HUES64 (cell line): ENCODE results near the gene AQR.

Source experiments
- H3K27ac ChIP-seq: 2 replicates; pipeline ENCODE4 v1.7.0; 2013; ENCODE audit warnings: low read depth, low read length, inconsistent platforms
- H3K27me3 ChIP-seq: 2 replicates; pipeline ENCODE4 v1.6.1; 2013; ENCODE audit warnings: mild to moderate bottlenecking, low read length; ENCODE audit not compliant: insufficient read depth
- H3K36me3 ChIP-seq: 2 replicates; pipeline ENCODE4 v1.6.1; 2013; ENCODE audit warnings: mild to moderate bottlenecking, low read length; ENCODE audit not compliant: insufficient read depth
- H3K4me1 ChIP-seq: 2 replicates; pipeline ENCODE4 v1.6.1; 2013; ENCODE audit warnings: mild to moderate bottlenecking, low read length, moderate library complexity; ENCODE audit not compliant: insufficient read depth
- H3K4me3 ChIP-seq: 2 replicates; pipeline ENCODE4 v1.5.1; 2013; ENCODE audit warnings: mild to moderate bottlenecking, low read length, moderate library complexity
- H3K9ac ChIP-seq: 2 replicates; pipeline ENCODE4 v1.6.1; 2013; ENCODE audit warnings: mild to moderate bottlenecking, low read depth, low read length
- H3K9me3 ChIP-seq: 2 replicates; pipeline ENCODE4 v1.6.1; 2013; ENCODE audit warnings: low read depth, low read length; ENCODE audit not compliant: insufficient read depth
- WGBS: fragments of 150-250, 120-280 bp; methylation state at CpG from one replicate; pipeline ENCODE4 v1.1.7; 2013; ENCODE audit warnings: missing lambda C conversion rate; 5-methylcytosine and 5-hydroxymethylcytosine counted together

AQR gene

GRCh38 chr15:34914317-34914716 lies 55.2 kb downstream of the AQR start:
- Histone ChIP-seq H3K9ac (no peak overlapping the region), H3K4me1 (no peaks in the 10 kb centered on the region), H3K36me3 (peaks cover 96% of the 10 kb centered on the region), H3K4me3 (no peak overlapping the region), H3K27me3 (no peaks in the 10 kb centered on the region), H3K9me3 (no peaks in the 10 kb centered on the region), H3K27ac (no peak overlapping the region)
- WGBS = 85% methylated on average over 2 of the region's 2 CpGs

GRCh38 chr15:34905047-34905446 lies 64.5 kb downstream of the AQR start:
- no peaks in the 10 kb centered on the region for H3K27me3 ChIP-seq
- no peak overlapping the region for H3K4me3 ChIP-seq
- H3K9ac ChIP-seq = no peak overlapping the region
- no peaks in the 10 kb centered on the region for H3K4me1 ChIP-seq
- peaks cover 97% of the 10 kb centered on the region for H3K36me3 ChIP-seq
- H3K9me3 ChIP-seq = no peaks in the 10 kb centered on the region
- WGBS = 100% methylated on average over 1 of the region's 1 CpG
- H3K27ac ChIP-seq = no peak overlapping the region

- Histone ChIP-seq H3K9me3 (no peaks in the 10 kb centered on the region), H3K9ac (no peak overlapping the region), H3K27me3 (no peaks in the 10 kb centered on the region), H3K36me3 (peaks cover 97% of the 10 kb centered on the region), H3K4me1 (no peaks in the 10 kb centered on the region), H3K27ac (no peak overlapping the region), H3K4me3 (no peak overlapping the region)
- 88% methylated on average over 1 of the region's 1 CpG for whole genome bisulfite sequencing
Measured at GRCh38 chr15:34904527-34904926, 65.0 kb downstream of the AQR start.

- Histone ChIP-seq H3K27ac (no peak overlapping the region), H3K9ac (no peak overlapping the region), H3K27me3 (no peaks in the 10 kb centered on the region), H3K9me3 (no peaks in the 10 kb centered on the region), H3K4me3 (no peak overlapping the region), H3K36me3 (peaks cover 92% of the 10 kb centered on the region), H3K4me1 (no peaks in the 10 kb centered on the region)
- 95% methylated on average over 7 of the region's 7 CpGs for WGBS
Measured at GRCh38 chr15:34900748-34901147, 68.8 kb downstream of the AQR start.

- H3K36me3 ChIP-seq = peaks cover 91% of the 10 kb centered on the region
- peaks cover 29% of the 10 kb centered on the region for H3K9me3 ChIP-seq
- no peaks in the 10 kb centered on the region for H3K4me1 ChIP-seq
- no peak overlapping the region for H3K4me3 ChIP-seq
- WGBS = 94% methylated on average over 5 of the region's 5 CpGs
- no peak overlapping the region for H3K27ac ChIP-seq
- H3K9ac ChIP-seq = no peak overlapping the region
- H3K27me3 ChIP-seq = no peaks in the 10 kb centered on the region
Measured at GRCh38 chr15:34896183-34896582, 73.4 kb downstream of the AQR start.

GRCh38 chr15:34893967-34894366 lies 75.6 kb downstream of the AQR start:
- H3K27ac ChIP-seq = no peak overlapping the region
- H3K27me3 ChIP-seq = no peaks in the 10 kb centered on the region
- H3K9ac ChIP-seq = no peak overlapping the region
- peaks cover 92% of the 10 kb centered on the region for H3K36me3 ChIP-seq
- H3K4me3 ChIP-seq = no peak overlapping the region
- H3K4me1 ChIP-seq = no peaks in the 10 kb centered on the region
- H3K9me3 ChIP-seq = peaks cover 29% of the 10 kb centered on the region

GRCh38 chr15:34892963-34893591 lies 76.5 kb downstream of the AQR start:
- no peak overlapping the region for H3K27ac ChIP-seq
- WGBS = 80% methylated on average over 7 of the region's 7 CpGs
- peaks cover 29% of the 10 kb centered on the region for H3K9me3 ChIP-seq
- peaks cover 97% of the 10 kb centered on the region for H3K36me3 ChIP-seq
- no peak overlapping the region for H3K4me3 ChIP-seq
- no peak overlapping the region for H3K9ac ChIP-seq
- no peaks in the 10 kb centered on the region for H3K27me3 ChIP-seq
- H3K4me1 ChIP-seq = no peaks in the 10 kb centered on the region

GRCh38 chr15:34890424-34890823 lies 79.1 kb downstream of the AQR start:
- peaks cover 29% of the 10 kb centered on the region for H3K9me3 ChIP-seq
- no peaks in the 10 kb centered on the region for H3K27me3 ChIP-seq
- H3K4me1 ChIP-seq = no peaks in the 10 kb centered on the region
- H3K27ac ChIP-seq = no peak overlapping the region
- peaks cover 92% of the 10 kb centered on the region for H3K36me3 ChIP-seq
- H3K4me3 ChIP-seq = no peak overlapping the region
- WGBS = 98% methylated on average over 2 of the region's 2 CpGs
- no peak overlapping the region for H3K9ac ChIP-seq

- Histone ChIP-seq H3K27ac (no peak overlapping the region), H3K9ac (no peak overlapping the region), H3K4me1 (no peaks in the 10 kb centered on the region), H3K9me3 (peaks cover 27% of the 10 kb centered on the region), H3K36me3 (peaks cover 93% of the 10 kb centered on the region), H3K4me3 (no peak overlapping the region), H3K27me3 (no peaks in the 10 kb centered on the region)
- 94% methylated on average over 7 of the region's 7 CpGs for WGBS
Measured at GRCh38 chr15:34889476-34889875, 80.1 kb downstream of the AQR start.

- Histone ChIP-seq H3K36me3 (peaks cover 94% of the 10 kb centered on the region), H3K4me1 (no peaks in the 10 kb centered on the region), H3K9me3 (no peaks in the 10 kb centered on the region), H3K27me3 (no peaks in the 10 kb centered on the region), H3K9ac (no peak overlapping the region), H3K27ac (no peak overlapping the region), H3K4me3 (no peak overlapping the region)
Measured at GRCh38 chr15:34886134-34886533, 83.4 kb downstream of the AQR start.

- Histone ChIP-seq H3K27ac (no peak overlapping the region), H3K36me3 (peaks cover 84% of the 10 kb centered on the region)
Measured at GRCh38 chr15:34883633-34884032, 85.9 kb downstream of the AQR start.

GRCh38 chr15:34883042-34883441 lies 86.5 kb downstream of the AQR start:
- Histone ChIP-seq H3K4me1 (no peaks in the 10 kb centered on the region), H3K4me3 (no peak overlapping the region), H3K27ac (no peak overlapping the region), H3K9ac (no peak overlapping the region), H3K36me3 (peaks cover 82% of the 10 kb centered on the region), H3K27me3 (no peaks in the 10 kb centered on the region), H3K9me3 (no peaks in the 10 kb centered on the region)
- WGBS = 100% methylated on average over 1 of the region's 1 CpG

More at GRCh38 chr15:34883633-34884032, 85.9 kb downstream of the AQR start:
- no peak overlapping the region for H3K4me3 ChIP-seq
- H3K9ac ChIP-seq = no peak overlapping the region
- WGBS = 94% methylated on average over 2 of the region's 2 CpGs
- no peaks in the 10 kb centered on the region for H3K27me3 ChIP-seq
- no peaks in the 10 kb centered on the region for H3K9me3 ChIP-seq
- H3K4me1 ChIP-seq = no peaks in the 10 kb centered on the region
